PFSK-1 (cell line): ENCODE measurements around the gene HINFP.

ENCODE experiments used
- FOXP2 ChIP-seq: optimal IDR thresholded peaks from 2 replicates; pipeline ENCODE3; 2011; ENCODE audit warnings: borderline replicate concordance, control low read depth, inconsistent platforms; ENCODE audit not compliant: insufficient read depth; ENCODE audit errors: extremely low read length, extremely low read depth
- POLR2AphosphoS5 ChIP-seq: IDR thresholded peaks from 2 replicates; pipeline ENCODE4 v1.6.1; 2012; ENCODE audit warnings: low read depth, mild to moderate bottlenecking, control low read depth, low read length, moderate library complexity
- SIN3A ChIP-seq: IDR thresholded peaks from 2 replicates; pipeline ENCODE4 v1.6.1; 2012; ENCODE audit warnings: mild to moderate bottlenecking, low read length, moderate library complexity, borderline replicate concordance; ENCODE audit not compliant: insufficient read depth
- TAF1 ChIP-seq: IDR thresholded peaks from 2 replicates; pipeline ENCODE4 v1.6.1; 2012; ENCODE audit warnings: low read length, control low read depth, borderline replicate concordance; ENCODE audit not compliant: insufficient read depth
- TF ChIP-seq, protein P1 (sequence below), 2 experiments: IDR thresholded peaks; 2 replicates each; pipeline versions ENCODE4 v1.6.1 to v1.8.0; 2011 to 2012; ENCODE audit warnings: low read depth in 2 of 2, low read length in 2 of 2, control low read depth in 1 of 2, inconsistent platforms in 1 of 2, mild to moderate bottlenecking in 1 of 2, moderate library complexity in 1 of 2; ENCODE audit not compliant: insufficient read depth in 1 of 2

Gene HINFP

DNA sequence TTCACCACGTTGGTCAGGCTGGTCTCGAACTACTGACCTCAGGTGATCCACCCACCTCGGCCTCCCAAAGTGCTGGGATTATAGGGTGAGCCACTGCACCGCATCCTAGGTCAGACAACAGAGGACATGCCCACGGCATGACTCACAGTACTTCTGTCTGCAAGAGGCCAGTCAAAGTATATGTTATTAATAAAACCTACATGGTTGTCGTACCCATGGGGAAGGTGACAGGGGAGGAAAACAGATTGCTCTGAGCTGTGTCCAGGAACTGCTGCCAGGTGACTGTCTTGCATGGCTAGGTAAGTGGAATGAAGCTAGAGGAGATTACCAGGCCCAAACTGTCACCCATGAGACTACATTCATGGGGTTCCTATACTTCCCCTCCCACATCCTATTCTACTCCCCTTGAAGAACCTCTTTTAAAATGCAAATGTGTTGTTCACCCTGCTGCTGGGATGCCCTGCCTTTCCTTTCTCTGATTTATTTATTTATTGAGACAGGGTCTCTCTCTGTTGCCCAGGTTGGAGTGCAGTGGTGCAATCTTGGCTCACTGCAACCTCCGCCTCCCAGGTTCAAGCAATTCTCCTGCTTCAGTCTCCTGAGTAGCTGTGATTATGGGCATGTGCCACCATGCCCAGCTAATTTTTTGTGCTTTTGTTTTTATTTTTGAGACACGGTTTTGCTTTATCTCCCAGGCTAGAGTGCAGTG lies 45.1 kb downstream of the HINFP start:
- TF ChIP-seq POLR2AphosphoS5: no peak
- no peak for TF ChIP-seq TAF1
- TF ChIP-seq SIN3A: no peak
- TF ChIP-seq, protein P1, sequence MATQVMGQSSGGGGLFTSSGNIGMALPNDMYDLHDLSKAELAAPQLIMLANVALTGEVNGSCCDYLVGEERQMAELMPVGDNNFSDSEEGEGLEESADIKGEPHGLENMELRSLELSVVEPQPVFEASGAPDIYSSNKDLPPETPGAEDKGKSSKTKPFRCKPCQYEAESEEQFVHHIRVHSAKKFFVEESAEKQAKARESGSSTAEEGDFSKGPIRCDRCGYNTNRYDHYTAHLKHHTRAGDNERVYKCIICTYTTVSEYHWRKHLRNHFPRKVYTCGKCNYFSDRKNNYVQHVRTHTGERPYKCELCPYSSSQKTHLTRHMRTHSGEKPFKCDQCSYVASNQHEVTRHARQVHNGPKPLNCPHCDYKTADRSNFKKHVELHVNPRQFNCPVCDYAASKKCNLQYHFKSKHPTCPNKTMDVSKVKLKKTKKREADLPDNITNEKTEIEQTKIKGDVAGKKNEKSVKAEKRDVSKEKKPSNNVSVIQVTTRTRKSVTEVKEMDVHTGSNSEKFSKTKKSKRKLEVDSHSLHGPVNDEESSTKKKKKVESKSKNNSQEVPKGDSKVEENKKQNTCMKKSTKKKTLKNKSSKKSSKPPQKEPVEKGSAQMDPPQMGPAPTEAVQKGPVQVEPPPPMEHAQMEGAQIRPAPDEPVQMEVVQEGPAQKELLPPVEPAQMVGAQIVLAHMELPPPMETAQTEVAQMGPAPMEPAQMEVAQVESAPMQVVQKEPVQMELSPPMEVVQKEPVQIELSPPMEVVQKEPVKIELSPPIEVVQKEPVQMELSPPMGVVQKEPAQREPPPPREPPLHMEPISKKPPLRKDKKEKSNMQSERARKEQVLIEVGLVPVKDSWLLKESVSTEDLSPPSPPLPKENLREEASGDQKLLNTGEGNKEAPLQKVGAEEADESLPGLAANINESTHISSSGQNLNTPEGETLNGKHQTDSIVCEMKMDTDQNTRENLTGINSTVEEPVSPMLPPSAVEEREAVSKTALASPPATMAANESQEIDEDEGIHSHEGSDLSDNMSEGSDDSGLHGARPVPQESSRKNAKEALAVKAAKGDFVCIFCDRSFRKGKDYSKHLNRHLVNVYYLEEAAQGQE (IDR thresholded peaks at IDR 0.05; ENCODE audit: insufficient read depth in 1 of 2, low read depth in 2 of 2, low read length in 2 of 2): no peak
- TF ChIP-seq FOXP2: no peak

DNA sequence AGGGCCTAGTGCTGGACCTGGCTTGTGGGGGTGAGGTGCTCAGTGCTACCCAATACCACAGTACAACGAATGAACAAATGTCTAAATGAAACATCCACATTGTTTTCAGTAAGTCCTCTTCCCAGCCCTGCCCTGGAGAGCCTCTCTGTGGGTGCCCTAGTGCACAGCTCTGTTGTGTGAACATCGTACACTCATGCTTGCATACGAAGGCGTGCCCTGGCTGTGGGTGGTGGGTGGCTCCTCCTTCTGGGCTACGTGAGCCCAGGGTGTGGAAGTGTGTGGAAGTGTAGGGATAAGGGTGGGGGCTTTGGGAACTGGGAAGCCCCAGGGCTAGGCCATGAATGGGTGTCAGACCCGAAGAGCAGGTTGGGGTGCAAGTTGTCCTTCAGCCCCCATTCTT lies 46.6 kb downstream of the HINFP start:
- TF ChIP-seq POLR2AphosphoS5 (no peak), SIN3A (no peak), TAF1 (no peak), FOXP2 (no peak)
- TF ChIP-seq, protein P1 (IDR thresholded peaks at IDR 0.05; ENCODE audit: insufficient read depth in 1 of 2, low read depth in 2 of 2, low read length in 2 of 2): no peak

DNA sequence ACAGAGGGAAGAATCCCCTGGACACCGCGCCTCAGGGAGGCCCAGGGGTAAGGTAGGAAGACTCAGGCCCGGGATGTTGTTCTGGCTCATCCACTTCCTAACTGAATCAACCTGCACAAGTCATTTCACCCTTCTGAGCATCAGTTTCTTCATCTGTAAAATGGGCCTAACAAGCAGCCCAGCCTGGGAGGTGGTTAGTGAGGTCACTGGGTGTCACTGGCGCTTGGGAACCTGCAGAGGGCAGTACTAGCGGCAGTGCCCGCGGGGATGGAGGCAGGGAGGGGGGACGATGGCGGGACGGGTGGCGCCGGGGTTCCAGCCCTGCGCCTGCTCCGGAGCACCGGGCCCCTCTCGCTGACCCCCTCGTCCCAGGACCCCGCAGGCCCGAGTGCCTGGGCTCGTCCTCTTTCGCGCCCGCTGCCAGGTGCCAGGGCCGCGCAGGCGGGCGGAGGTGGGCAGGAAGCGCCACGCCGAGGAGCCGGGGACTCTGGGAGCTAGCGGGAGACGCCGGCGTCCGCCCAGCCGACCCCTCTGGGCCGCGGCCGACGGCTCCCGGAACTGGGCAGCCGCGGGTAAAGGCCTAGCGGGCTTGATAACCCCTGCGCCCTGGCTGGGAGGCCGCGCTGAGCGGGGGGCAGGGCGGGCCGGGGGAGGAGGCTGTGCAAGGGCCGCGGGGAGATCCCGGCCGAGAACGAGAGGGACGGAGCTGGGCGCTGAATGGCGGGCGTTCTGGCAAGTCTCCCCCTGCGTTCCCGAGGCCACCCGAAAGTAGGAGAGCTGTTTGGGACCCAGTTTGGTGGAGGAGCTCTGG lies 47.3 kb downstream of the HINFP start, which contains the start of gene NLRX1:
Gene NLRX1 (plus strand): TSS at position 255 of the 811 bp plus-strand sequence. CDS start 2,679 bp downstream, outside the sequence.
- TF ChIP-seq POLR2AphosphoS5: no peak
- TF ChIP-seq TAF1: no peak
- no peak for TF ChIP-seq FOXP2
- TF ChIP-seq, protein P1 (IDR thresholded peaks at IDR 0.05; ENCODE audit: insufficient read depth in 1 of 2, low read depth in 2 of 2, low read length in 2 of 2): no peak
- TF ChIP-seq SIN3A: no peak

DNA sequence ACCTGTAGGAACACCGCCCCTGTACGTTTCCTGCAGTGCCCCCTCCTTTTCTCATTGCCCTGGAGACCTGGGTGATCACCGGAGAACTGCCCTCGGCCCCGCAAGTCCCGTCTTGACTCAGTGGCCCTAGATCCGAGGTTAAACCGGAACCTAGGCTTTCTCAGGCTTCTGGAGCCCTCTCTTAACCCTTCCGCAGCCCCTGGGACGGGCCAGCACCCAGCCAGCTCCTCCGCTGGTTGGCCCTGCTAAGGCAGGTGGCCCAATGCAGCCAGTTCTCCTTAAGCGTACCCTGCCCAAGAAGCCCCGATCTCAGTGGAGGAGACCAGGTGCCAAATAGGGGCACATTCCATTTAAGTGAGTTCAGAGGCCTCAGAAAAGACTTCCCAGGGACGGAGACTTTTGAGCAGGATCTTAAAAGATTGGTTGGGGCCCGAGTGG lies 47.9 kb downstream of the HINFP start:
- TF ChIP-seq POLR2AphosphoS5: no peak
- TF ChIP-seq FOXP2: no peak
- no peak for TF ChIP-seq TAF1
- TF ChIP-seq SIN3A: no peak
- TF ChIP-seq, protein P1 (IDR thresholded peaks at IDR 0.05; ENCODE audit: insufficient read depth in 1 of 2, low read depth in 2 of 2, low read length in 2 of 2): no peak
